ENCODE results near the gene URB2.

URB2 gene

GRCh38 chr1:229664133-229664689 lies 38.2 kb downstream of the URB2 start:
- TF ChIP-seq CTCF (IDR thresholded peaks at IDR 0.05) = no peak

GRCh38 chr1:229665912-229666558 lies 40.0 kb downstream of the URB2 start:
- no peak for TF ChIP-seq CTCF (IDR thresholded peaks at IDR 0.05)

GRCh38 chr1:229666585-229666984 lies 40.5 kb downstream of the URB2 start:
- TF ChIP-seq CTCF (IDR thresholded peaks at IDR 0.05) = no peak

GRCh38 chr1:229669333-229669732 lies 43.3 kb downstream of the URB2 start:
- TF ChIP-seq CTCF (IDR thresholded peaks at IDR 0.05) = no peak

GRCh38 chr1:229671310-229671709 lies 45.3 kb downstream of the URB2 start:
- TF ChIP-seq CTCF (IDR thresholded peaks at IDR 0.05) = no peak

- no peak for TF ChIP-seq CTCF (IDR thresholded peaks at IDR 0.05)
Observed at GRCh38 chr1:229672246-229672645, 46.2 kb downstream of the URB2 start.

- TF ChIP-seq CTCF (IDR thresholded peaks at IDR 0.05) = no peak
Observed at GRCh38 chr1:229674042-229674441, 48.0 kb downstream of the URB2 start.

GRCh38 chr1:229675396-229675795 lies 49.3 kb downstream of the URB2 start:
- no peak for TF ChIP-seq CTCF (IDR thresholded peaks at IDR 0.05)
